Stimulated activated naive CD8-positive, alpha-beta T cell treated with anti-CD3 and anti-CD28 coated beads, Interleukin-15, Interleukin-2, amounts not matched to agents 100 ng/mL and 50 ng/mL, for 24 hours (primary cell): ENCODE measurements around the gene CYP4B1.
"Not testable (repeated sequence)": the region's sequence is repeated elsewhere in the genome, so short reads cannot be mapped to it uniquely, and the experiment has no call there.

ENCODE experiments used
- H3K27ac Mint-ChIP-seq: one replicate; pipeline ENCODE4 v1.8.0; 2021; ENCODE audit warnings: mild to moderate bottlenecking, mixed read lengths
- H3K27me3 Mint-ChIP-seq: one replicate; pipeline ENCODE4 v1.8.0; 2021; ENCODE audit warnings: mixed read lengths
- H3K36me3 Mint-ChIP-seq: one replicate; pipeline ENCODE4 v1.8.0; 2021; ENCODE audit warnings: low read depth, mixed read lengths
- H3K4me1 Mint-ChIP-seq: one replicate; pipeline ENCODE4 v1.8.0; 2021; ENCODE audit warnings: low read depth, mixed read lengths
- H3K4me3 Mint-ChIP-seq: one replicate; pipeline ENCODE4 v1.8.0; 2021; ENCODE audit warnings: mild to moderate bottlenecking, mixed read lengths
- H3K9me3 Mint-ChIP-seq: one replicate; pipeline ENCODE4 v1.8.0; 2021; ENCODE audit warnings: mixed read lengths

CYP4B1 gene

DNA sequence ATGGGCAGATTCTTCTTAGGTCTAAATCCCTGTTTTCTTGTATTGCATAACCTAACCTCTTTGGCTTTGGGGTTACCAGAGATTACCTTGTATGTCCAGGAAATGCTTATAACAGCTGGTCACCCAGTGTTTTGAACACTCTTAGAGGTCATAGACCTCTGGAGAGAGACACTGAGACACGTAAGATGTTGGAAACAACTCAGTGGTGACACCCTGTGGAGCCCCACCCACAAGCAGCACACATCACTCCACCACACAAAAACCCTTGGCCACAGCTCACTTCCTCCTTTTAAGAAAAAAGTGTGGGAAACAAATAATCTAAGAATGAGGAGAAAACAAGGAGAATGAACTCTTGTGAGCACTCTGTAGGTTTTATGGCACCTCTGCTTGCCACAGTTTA, 26.3 kb upstream of the CYP4B1 start:
- H3K4me1 Mint-ChIP-seq, result no peaks in the 10 kb centered on the region
- H3K27me3 Mint-ChIP-seq, result peaks cover 12% of the 10 kb centered on the region
- no peak overlapping the region for H3K4me3 Mint-ChIP-seq
- H3K36me3 Mint-ChIP-seq, result no peaks in the 10 kb centered on the region
- peaks cover 27% of the 10 kb centered on the region for H3K9me3 Mint-ChIP-seq
- H3K27ac Mint-ChIP-seq, result no peak overlapping the region

DNA sequence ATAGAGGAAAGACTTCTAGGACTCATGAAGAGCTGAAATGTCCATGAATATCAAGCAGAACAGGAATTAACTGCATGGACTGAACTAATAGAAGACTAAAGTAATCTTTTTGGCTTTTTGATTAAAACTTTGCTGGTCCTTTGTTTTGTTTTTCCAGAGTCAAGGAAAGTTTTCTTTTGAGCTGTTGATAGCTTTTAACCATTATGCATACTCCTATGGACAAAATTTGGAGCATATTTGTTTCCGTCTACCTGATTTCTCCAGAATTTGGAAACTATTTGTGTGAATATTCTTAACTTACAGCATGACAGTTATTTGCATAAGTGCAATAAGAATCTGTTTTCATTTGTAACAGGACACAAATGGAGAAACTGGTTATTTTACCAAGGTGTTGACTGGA, 24.5 kb upstream of the CYP4B1 start:
- H3K36me3 Mint-ChIP-seq, result no peaks in the 10 kb centered on the region
- H3K9me3 Mint-ChIP-seq, result peaks cover 21% of the 10 kb centered on the region
- no peaks in the 10 kb centered on the region for H3K4me1 Mint-ChIP-seq
- no peak overlapping the region for H3K27ac Mint-ChIP-seq
- no peaks in the 10 kb centered on the region for H3K27me3 Mint-ChIP-seq
- no peak overlapping the region for H3K4me3 Mint-ChIP-seq

DNA sequence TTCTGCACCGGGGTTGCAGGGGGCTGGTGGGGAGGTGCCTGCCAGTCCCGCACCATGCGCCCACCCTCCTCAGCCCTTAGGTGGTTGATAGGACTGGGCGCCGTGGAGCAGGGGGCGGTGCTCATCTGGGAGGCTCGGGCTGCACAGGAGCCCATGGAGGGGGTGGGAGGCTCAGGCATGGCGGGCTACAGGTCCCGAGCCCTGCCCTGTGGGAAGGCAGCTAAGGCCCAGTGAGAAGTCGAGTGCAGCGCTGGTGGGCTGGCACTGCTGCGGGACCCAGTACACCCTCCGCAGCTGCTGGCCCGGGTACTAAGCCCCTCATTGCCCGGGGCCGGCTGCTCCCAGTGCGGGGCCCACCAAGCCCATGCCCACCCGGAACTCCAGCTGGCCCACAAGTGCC, 20.4 kb upstream of the CYP4B1 start:
- H3K9me3 Mint-ChIP-seq, H3K36me3 Mint-ChIP-seq, H3K27ac Mint-ChIP-seq, H3K4me1 Mint-ChIP-seq, H3K4me3 Mint-ChIP-seq: not testable (repeated sequence)
- H3K27me3 Mint-ChIP-seq, result peaks cover 13% of the 10 kb centered on the region

DNA sequence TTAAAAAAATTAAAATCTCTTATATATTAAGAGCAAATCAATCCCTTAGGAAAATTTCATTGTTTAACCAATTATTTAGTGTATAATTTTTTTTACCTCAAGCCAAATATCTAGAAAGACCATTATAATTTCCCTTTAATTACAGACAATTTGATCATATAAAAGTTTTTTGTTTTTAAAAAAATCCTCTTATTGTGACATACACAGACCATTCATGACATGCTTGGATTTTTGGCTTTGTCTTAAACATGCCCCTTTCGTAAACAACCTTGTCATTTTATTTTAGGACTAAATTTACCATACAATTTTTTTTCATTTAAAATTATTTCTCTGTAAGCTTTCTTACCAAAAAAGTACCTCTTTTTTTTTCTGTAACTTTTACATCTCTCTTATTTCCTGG, 14.2 kb upstream of the CYP4B1 start:
- Mint-ChIP-seq H3K36me3 (no peaks in the 10 kb centered on the region), H3K4me3 (no peak overlapping the region), H3K27me3 (peaks cover 30% of the 10 kb centered on the region), H3K27ac (no peak overlapping the region), H3K9me3 (no peaks in the 10 kb centered on the region), H3K4me1 (no peaks in the 10 kb centered on the region)

DNA sequence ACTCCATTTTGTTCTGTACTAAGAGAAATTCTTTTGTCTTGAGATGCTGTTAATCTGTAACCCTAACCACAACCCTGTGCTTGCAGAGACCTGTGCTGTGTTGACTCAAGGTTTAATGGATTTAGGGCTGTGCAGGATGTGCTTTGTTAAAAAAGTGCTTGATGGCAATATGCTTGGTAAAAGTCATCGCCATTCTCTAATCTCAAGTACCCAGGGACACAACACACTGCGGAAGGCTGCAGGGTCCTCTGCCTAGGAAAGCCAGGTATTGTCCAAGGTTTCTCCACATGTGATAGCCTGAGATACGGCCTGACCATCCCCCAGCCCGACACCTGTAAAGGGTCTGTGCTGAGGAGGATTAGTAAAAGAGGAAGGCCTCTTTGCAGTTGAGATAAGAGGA, 10.2 kb upstream of the CYP4B1 start:
- not testable (repeated sequence) for H3K36me3 Mint-ChIP-seq, H3K4me1 Mint-ChIP-seq, H3K4me3 Mint-ChIP-seq, H3K9me3 Mint-ChIP-seq, H3K27ac Mint-ChIP-seq
- H3K27me3 Mint-ChIP-seq, result peaks cover 29% of the 10 kb centered on the region

DNA sequence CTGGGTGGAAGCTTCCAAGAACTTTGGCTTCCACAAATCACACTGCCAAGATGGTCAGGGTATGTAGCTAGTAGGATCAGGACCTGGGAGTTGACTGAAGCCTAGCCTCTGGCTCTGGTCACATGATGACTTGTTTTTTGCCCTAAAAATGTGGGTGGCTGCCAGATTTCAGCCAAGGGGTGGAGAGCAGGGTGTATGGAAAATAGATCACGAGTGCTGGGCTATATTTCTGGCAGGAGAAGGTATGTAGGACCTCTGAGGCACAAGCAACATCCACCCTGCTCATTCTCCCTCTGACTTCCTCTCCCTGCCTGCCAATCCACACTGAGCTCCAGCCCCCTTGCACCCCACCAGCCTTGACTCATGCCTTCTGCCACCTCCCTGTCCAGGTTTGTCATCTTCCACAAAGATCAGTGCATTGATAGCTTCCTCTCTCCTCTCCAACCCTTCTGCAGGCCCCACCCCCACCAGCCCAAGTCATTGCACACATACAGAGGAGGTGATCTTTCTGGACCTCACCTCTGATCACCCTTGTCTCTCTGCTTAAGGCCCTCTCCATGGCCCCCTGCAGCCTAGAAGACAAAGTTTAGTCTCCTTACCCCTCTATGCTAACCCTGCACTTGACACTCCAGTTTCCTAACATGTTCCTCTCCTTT, 8.3 kb upstream of the CYP4B1 start:
- H3K27ac Mint-ChIP-seq, result no peak overlapping the region
- no peaks in the 10 kb centered on the region for H3K4me1 Mint-ChIP-seq
- H3K9me3 Mint-ChIP-seq, result no peaks in the 10 kb centered on the region
- no peaks in the 10 kb centered on the region for H3K36me3 Mint-ChIP-seq
- H3K27me3 Mint-ChIP-seq, result peaks cover 29% of the 10 kb centered on the region
- H3K4me3 Mint-ChIP-seq, result no peak overlapping the region

DNA sequence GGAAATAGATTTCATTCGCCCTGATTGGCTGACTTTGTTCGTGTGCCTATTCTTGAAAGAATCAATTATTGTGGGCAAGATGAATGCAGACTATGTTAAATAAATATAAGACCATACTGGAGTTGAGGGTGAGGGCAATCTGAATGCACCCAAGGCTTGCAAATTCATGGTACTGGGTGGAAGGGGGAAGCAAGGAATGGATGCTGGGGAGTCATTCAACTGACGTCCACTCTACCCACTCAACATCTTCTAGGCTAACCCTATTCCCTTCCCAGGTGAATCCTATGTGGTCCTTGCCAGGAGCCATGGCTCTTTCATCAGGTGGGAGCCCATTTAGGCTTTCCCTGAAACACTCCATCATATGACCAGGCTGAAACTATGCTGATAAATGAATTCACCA, 5.7 kb upstream of the CYP4B1 start:
- H3K4me3 Mint-ChIP-seq, result no peak overlapping the region
- no peaks in the 10 kb centered on the region for H3K4me1 Mint-ChIP-seq
- no peak overlapping the region for H3K27ac Mint-ChIP-seq
- H3K36me3 Mint-ChIP-seq, result no peaks in the 10 kb centered on the region
- peaks cover 35% of the 10 kb centered on the region for H3K27me3 Mint-ChIP-seq
- H3K9me3 Mint-ChIP-seq, result no peaks in the 10 kb centered on the region

DNA sequence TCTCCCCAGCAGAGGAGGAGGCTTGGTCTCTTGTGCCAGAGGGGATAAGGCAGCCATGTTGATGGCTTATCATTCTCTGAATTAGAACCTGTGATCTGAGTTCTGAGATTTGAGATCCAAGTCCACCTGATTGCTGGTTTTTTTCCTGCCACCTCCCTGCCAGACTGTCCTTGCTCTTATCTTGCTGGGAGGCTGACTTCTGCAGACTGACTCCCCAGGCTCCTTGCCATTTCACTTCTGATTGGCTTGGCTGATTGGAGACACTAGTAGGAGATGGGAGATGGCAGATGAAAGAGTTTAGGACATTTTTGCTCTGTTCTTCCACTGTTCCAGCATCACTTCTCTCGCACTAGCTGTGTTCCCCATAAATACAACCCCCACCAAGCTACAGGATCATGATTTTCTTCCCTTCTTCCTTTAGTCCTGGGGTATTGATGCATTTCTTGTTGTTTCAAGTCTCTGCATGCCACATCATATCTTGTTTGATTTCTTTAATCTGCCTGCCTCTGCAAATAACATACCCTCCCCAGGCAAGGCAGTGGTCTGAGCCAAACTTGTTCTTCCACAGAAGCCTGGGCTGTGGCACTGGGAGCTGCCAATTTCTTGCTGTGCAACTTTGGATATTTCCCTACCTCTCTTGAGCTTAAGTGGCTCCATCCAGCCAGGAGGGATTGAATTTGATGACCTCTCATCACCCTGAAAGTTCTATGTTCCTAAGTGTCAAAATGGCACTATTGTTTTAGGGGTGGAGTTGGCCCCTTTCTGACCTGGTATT, 963 bp upstream of the CYP4B1 start:
- no peaks in the 10 kb centered on the region for H3K9me3 Mint-ChIP-seq
- H3K36me3 Mint-ChIP-seq, result no peaks in the 10 kb centered on the region
- no peak overlapping the region for H3K27ac Mint-ChIP-seq
- H3K4me1 Mint-ChIP-seq, result no peaks in the 10 kb centered on the region
- H3K4me3 Mint-ChIP-seq, result no peak overlapping the region
- peaks cover 11% of the 10 kb centered on the region for H3K27me3 Mint-ChIP-seq

DNA sequence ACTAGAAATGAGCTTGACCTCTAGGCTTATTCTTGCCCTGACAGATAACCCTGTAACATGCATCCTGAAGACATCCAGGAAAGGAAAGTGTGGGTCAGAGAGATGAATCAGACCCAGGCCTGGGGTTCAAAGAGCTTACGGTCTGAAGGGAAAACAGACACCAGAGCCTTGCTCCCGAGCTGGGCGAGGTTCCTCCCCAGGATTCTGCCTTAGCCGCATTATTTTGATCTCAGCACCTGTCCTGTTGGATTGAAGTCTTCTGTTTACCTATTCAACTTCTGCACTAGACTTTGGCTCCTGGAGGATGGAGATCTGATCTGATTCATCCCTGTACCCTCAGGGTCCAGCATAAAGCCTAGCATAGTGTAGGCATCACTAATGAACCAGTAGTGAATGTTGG, 1.9 kb downstream of the CYP4B1 start:
- H3K4me1 Mint-ChIP-seq, result no peaks in the 10 kb centered on the region
- H3K4me3 Mint-ChIP-seq, result no peak overlapping the region
- H3K9me3 Mint-ChIP-seq, result no peaks in the 10 kb centered on the region
- H3K36me3 Mint-ChIP-seq, result no peaks in the 10 kb centered on the region
- H3K27ac Mint-ChIP-seq, result no peak overlapping the region
- peaks cover 11% of the 10 kb centered on the region for H3K27me3 Mint-ChIP-seq

DNA sequence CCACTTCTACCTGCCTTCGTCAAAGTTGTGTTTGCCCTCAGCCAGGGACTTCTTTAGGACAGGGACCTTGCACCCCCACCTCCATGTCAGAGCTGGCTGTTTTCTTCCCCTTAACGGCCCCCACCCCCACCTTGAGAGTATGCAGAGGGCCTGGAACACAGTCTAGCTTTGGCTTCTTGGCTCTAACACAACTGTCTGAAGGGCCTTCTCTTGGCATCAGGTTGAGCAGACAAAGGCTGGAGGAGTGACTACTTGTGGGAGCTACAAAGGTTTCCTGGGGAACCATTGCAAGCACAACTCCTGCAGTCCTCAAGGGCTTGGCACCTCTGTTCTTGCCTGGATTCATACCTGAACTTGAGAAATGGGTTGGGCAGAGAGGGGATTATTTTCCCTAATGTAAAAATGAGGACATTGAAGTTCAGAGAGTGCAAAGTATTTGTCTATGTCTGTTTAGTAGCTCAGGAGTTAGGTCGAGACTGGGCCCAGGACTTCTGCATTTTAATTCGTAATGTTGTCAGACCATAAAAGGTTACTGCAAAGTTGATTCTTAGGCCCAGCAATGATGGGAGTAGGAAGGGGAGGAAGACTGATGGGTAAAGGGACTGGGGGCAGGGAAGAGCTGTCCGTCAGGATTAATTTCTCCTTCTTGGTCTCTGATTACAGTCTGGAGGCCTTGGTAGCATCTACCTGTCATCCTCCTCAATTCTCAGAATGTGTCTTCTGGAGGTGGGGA, 2.6 kb downstream of the CYP4B1 start:
- Mint-ChIP-seq H3K27ac (no peak overlapping the region), H3K36me3 (no peaks in the 10 kb centered on the region), H3K4me3 (no peak overlapping the region), H3K27me3 (peaks cover 8% of the 10 kb centered on the region), H3K9me3 (no peaks in the 10 kb centered on the region), H3K4me1 (no peaks in the 10 kb centered on the region)

DNA sequence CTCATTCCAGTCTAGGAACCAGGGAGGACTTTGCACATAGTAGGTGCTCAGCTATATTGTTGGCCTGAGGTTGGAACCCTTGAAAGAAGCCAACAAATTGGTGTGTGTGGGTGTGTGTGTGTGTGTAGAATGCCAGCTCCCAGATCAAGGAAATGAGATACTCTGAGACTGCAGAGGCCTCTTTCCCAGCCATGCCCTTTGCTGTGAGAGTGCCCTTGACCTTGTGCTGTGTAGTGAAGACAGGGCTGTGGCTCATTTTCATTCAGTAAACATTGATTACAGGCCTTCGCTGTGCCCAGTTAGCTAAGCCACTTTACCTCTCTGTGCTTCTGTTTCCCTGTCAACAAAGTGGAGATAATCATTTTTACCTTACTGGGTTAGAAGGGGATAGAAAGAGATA, 3.2 kb downstream of the CYP4B1 start:
- Mint-ChIP-seq H3K27me3 (peaks cover 4% of the 10 kb centered on the region), H3K36me3 (no peaks in the 10 kb centered on the region), H3K4me3 (no peak overlapping the region), H3K4me1 (no peaks in the 10 kb centered on the region), H3K9me3 (no peaks in the 10 kb centered on the region), H3K27ac (no peak overlapping the region)

DNA sequence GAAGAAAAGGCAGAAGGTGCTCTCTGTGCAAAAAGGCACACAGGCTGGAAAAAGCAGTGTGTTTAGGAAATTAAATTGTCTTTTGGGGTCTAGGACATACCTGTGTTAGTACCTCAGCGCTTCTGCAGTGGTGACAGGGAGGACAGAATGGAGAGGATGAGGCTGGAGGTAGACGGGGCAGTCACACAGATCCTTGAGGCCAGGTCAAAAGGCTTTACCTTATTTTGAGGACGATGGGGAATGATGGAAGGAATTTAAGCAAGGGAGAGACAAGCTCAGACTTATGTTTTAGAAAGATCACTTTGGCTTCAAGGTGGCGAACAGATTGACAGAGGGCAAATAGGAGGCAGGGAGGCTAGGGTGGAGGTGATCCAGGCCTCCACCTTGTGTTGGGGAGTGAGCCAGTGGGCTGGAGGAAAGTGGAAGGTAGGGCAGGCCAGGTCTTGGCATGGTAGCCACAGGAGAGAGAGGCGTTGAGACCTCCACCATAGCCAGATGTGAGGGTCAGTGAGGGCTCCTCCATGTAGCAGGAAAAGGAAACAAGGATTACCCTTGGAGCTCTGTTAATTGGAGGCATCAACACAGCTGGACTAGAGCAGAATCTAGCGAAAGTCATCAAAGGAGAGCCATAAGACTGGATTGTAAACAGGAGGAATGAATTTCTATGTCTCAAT, 4.2 kb downstream of the CYP4B1 start:
- Mint-ChIP-seq H3K27me3 (no peaks in the 10 kb centered on the region), H3K9me3 (peaks cover 3% of the 10 kb centered on the region), H3K4me3 (no peak overlapping the region), H3K27ac (no peak overlapping the region), H3K36me3 (no peaks in the 10 kb centered on the region), H3K4me1 (no peaks in the 10 kb centered on the region)

DNA sequence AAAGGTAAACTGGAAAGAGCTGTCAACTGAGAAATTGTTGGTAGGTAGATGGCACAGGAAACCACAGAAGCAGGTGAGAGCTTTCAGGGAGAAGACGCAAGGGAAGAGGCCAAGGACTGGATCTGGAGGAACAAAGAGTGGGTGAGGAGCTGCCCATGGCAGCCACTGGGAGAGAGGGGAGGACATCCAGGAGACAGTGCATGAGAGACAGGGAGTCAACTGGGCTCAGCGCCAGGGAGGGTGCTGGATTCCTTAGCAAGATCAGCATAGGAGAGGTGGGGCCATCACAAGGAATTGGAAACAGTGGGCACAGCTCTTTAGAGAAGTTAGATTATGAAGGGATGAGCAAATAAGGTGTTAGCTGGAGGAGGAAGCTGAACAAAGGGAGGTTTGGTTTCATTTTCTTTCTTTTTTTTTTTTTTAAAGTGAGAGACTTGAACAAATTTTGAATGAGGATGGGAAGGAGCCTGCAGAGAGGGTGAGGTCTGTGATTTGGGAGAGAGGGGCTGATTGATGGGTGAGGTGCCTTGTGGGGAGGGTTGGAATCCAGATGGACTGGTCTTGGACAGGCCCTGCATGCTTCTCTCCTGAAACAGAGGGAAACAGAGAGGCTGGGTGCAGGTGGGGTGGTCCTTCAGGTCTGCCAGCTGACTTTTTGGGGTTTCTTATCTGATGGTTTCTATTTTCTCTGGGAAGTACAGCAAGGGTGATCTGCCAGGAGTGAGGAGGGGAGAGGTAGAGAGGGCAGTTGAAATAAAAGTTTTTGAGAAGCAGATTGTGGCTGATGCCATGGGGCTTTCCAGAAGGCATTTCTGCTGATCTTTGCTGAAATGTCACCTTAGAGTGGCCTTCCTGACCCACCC, 5.4 kb downstream of the CYP4B1 start:
- Mint-ChIP-seq H3K4me1 (no peaks in the 10 kb centered on the region), H3K27ac (no peak overlapping the region), H3K9me3 (peaks cover 3% of the 10 kb centered on the region), H3K4me3 (no peak overlapping the region), H3K36me3 (no peaks in the 10 kb centered on the region), H3K27me3 (no peaks in the 10 kb centered on the region)

DNA sequence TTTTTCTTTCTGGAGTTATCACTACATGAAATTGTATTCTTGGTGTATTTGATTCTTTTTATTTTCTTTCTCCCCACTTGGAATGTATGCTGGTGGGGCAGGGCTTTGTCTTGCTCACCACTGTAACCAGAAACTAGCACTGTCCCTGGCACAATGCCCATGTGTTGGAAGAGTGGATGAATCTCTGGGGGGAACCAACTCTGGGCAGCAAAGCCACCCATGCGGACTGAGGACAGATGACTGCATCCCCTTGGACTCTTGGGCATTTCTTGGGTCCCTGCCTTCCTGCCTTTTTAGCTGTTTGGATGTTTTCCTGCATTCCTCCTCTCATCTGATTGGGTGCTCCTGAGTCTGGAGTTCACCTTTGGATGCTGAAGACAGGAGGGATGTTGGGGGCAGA, 6.1 kb downstream of the CYP4B1 start:
- Mint-ChIP-seq H3K36me3 (no peaks in the 10 kb centered on the region), H3K4me3 (no peak overlapping the region), H3K27ac (no peak overlapping the region), H3K27me3 (no peaks in the 10 kb centered on the region), H3K9me3 (peaks cover 3% of the 10 kb centered on the region), H3K4me1 (no peaks in the 10 kb centered on the region)
